Measurements from ENCODE around the gene LRRC18. TPM values are rescaled to one million over a fixed set of nuclear protein-coding genes. Genes with fewer than 3 reads are reported as not detected.

The LRRC18 gene
- total and polyA plus RNA-seq, 2 donors (not counting 3 experiments of a cell fraction or from before 2014, with no cell fraction given): not detected

- intact Hi-C loops (cut with micrococcal nuclease): loop anchor here (10.0 kb wide), 1 partner anchor 579 kb away; no protein-coding TSS in a partner anchor
- Histone ChIP-seq H3K79me2 (ENCODE audit: control insufficient read depth, insufficient read depth, low read length) (no peaks in the 10 kb centered on the region), H4K20me1 (replicated peaks; ENCODE audit: control insufficient read depth, extremely low read depth, insufficient read depth, low read length) (no peaks in the 10 kb centered on the region), H3K4me2 (ENCODE audit: insufficient read depth, low read length) (no peak overlapping the region), H3K9ac (replicated peaks; ENCODE audit: extremely low read depth, insufficient read depth, low read length) (no peak overlapping the region), H3K4me3 (replicated peaks in 1 of 3; ENCODE audit: insufficient read depth in 1 of 3, low read depth in 1 of 3, low read length in 3 of 3) (no peak overlapping the region), H3K4me1 (ENCODE audit: control insufficient read depth, extremely low read depth, insufficient read depth, low read length) (peaks cover 29% of the 10 kb centered on the region), H3K9me1 (replicated peaks; ENCODE audit: control insufficient read depth, extremely low read depth, insufficient read depth, low read length) (no peaks in the 10 kb centered on the region), H3K9me3 (replicated peaks; ENCODE audit: control insufficient read depth, insufficient read depth, low read length) (no peaks in the 10 kb centered on the region), H3K27ac (ENCODE audit: insufficient read depth, low read depth, low read length) (no peak overlapping the region), H3K36me3 (ENCODE audit: control insufficient read depth in 2 of 2, extremely low read depth in 1 of 2, insufficient read depth in 2 of 2, low read length in 2 of 2) (no peaks in the 10 kb centered on the region), H3K27me3 (ENCODE audit: control insufficient read depth in 2 of 2, insufficient read depth in 2 of 2, low read length in 2 of 2) (no peaks in the 10 kb centered on the region), H2AFZ (ENCODE audit: low read depth, low read length) (no peak overlapping the region)
- no TSS peak for BruUV-seq (replicated peaks)
- ChIA-PET POLR2A (no interaction called here), CTCF (no interaction called here)
- TF ChIP-seq JUN (IDR thresholded peaks at IDR 0.05; ENCODE audit: borderline replicate concordance, insufficient read depth, insufficient read length, low read depth) (no peak), GATA2 (IDR thresholded peaks at IDR 0.05; ENCODE audit: insufficient read depth, insufficient read length, low read depth, low read length) (no peak), MAX (IDR thresholded peaks at IDR 0.05; ENCODE audit: insufficient read depth, insufficient read length) (no peak), POLR2AphosphoS5 (IDR thresholded peaks at IDR 0.05; ENCODE audit: insufficient read depth, low read depth, low read length) (no peak), MYC (IDR thresholded peaks at IDR 0.05; ENCODE audit: low read depth, low read length) (no peak)
- FAIRE-seq (no peak), DNase-seq (ENCODE audit: low read depth, low spot score) (no peak)
- dilution Hi-C loops (cut with MboI; ENCODE audit: extremely low pct_ligation_motif_present, low sequenced_read_pairs): no loop called here
These were observed 4.5 kb upstream of the LRRC18 start for GRCh38 chr10:48944171-48944570.

GRCh38 chr10:48943096-48943495 lies 3.5 kb upstream of the LRRC18 start:
- CTCF ChIA-PET: no interaction called here
- Histone ChIP-seq H2AFZ (ENCODE audit: low read depth, low read length) (no peak overlapping the region), H3K9me1 (replicated peaks; ENCODE audit: control insufficient read depth, extremely low read depth, insufficient read depth, low read length) (no peaks in the 10 kb centered on the region), H3K9ac (replicated peaks; ENCODE audit: extremely low read depth, insufficient read depth, low read length) (no peak overlapping the region), H3K27ac (ENCODE audit: insufficient read depth, low read depth, low read length) (no peak overlapping the region), H3K4me1 (ENCODE audit: control insufficient read depth, extremely low read depth, insufficient read depth, low read length) (peaks cover 29% of the 10 kb centered on the region), H3K4me3 (replicated peaks in 1 of 3; ENCODE audit: insufficient read depth in 1 of 3, low read depth in 1 of 3, low read length in 3 of 3) (no peak overlapping the region), H3K79me2 (ENCODE audit: control insufficient read depth, insufficient read depth, low read length) (no peaks in the 10 kb centered on the region), H3K4me2 (ENCODE audit: insufficient read depth, low read length) (no peak overlapping the region), H3K27me3 (ENCODE audit: control insufficient read depth in 2 of 2, insufficient read depth in 2 of 2, low read length in 2 of 2) (no peaks in the 10 kb centered on the region), H3K9me3 (replicated peaks; ENCODE audit: control insufficient read depth, insufficient read depth, low read length) (no peaks in the 10 kb centered on the region), H3K36me3 (ENCODE audit: control insufficient read depth in 2 of 2, extremely low read depth in 1 of 2, insufficient read depth in 2 of 2, low read length in 2 of 2) (no peaks in the 10 kb centered on the region), H4K20me1 (replicated peaks; ENCODE audit: control insufficient read depth, extremely low read depth, insufficient read depth, low read length) (no peaks in the 10 kb centered on the region)
- dilution Hi-C loops (cut with MboI; ENCODE audit: extremely low pct_ligation_motif_present, low sequenced_read_pairs) (no loop called here), intact Hi-C loops (cut with micrococcal nuclease) (loop anchor here (10.0 kb wide), 1 partner anchor 578 kb away; no protein-coding TSS in a partner anchor)
- no peak for FAIRE-seq
- DNase-seq (ENCODE audit: low read depth, low spot score): no peak
- TF ChIP-seq MYC (IDR thresholded peaks at IDR 0.05; ENCODE audit: low read depth, low read length): no peak
- no peak for TF ChIP-seq CTCF (IDR thresholded peaks at IDR 0.05; ENCODE audit: extremely low read depth in 1 of 2, insufficient read depth in 1 of 2, low read depth in 1 of 2, low read length in 2 of 2)
- no peak for TF ChIP-seq FOS (IDR thresholded peaks at IDR 0.05; ENCODE audit: borderline replicate concordance, insufficient read depth, low read length)
- no peak for TF ChIP-seq MAX (IDR thresholded peaks at IDR 0.05; ENCODE audit: insufficient read depth, insufficient read length)
- TF ChIP-seq EZH2 (IDR thresholded peaks at IDR 0.05; ENCODE audit: borderline replicate concordance, low read depth, low read length, severe bottlenecking): no peak
- no peak for TF ChIP-seq POLR2A (IDR thresholded peaks at IDR 0.05; ENCODE audit: low read depth, low read length)
- TF ChIP-seq GATA2 (IDR thresholded peaks at IDR 0.05; ENCODE audit: insufficient read depth, insufficient read length, low read depth, low read length): no peak
- no peak for TF ChIP-seq POLR2AphosphoS5 (IDR thresholded peaks at IDR 0.05; ENCODE audit: insufficient read depth, low read depth, low read length)
- TF ChIP-seq JUN (IDR thresholded peaks at IDR 0.05; ENCODE audit: borderline replicate concordance, insufficient read depth, insufficient read length, low read depth): no peak
- no TSS peak for BruUV-seq (replicated peaks)
- POLR2A ChIA-PET: no interaction called here
